ENCODE measurements around the gene F2R. TPM values are rescaled to one million over a fixed set of nuclear protein-coding genes. Genes with fewer than 3 reads are reported as not detected.

F2R gene
- polyA plus RNA-seq, 1 donor (not counting 4 experiments of a cell fraction or from before 2014, with no cell fraction given), result 56.8 TPM

DNA sequence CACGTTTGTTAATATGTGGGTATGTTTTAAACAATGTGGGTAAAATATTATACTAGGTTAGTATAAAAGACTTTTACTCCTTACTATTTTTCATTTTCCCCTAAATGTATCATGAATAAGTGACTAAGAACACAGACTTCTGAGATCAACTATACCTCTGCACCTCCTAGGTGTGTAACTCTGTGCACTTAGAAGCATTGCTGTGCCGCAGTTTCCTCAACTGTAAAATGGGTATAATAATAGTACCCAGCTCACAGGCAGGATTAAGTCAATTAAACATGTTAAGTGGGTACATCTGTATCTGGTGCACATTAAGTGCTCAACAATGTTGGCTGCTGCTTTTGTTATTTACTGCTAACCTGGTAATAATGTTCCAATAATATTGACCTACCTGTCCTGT lies 21.6 kb upstream of the F2R start:
- H3K9me3 ChIP-seq (ENCODE audit: control insufficient read depth, low read depth, low read length), result no peaks in the 10 kb centered on the region
- DNase-seq (ENCODE audit: low read depth, low spot score) (no peak), FAIRE-seq (no peak)
- H3K27ac ChIP-seq (ENCODE audit: control insufficient read depth, insufficient read depth, low read length), result no peak overlapping the region
- dilution Hi-C loops (cut with MboI; ENCODE audit: extremely low pct_ligation_motif_present, low sequenced_read_pairs), result no loop called here
- no peak overlapping the region for H3K4me3 ChIP-seq (ENCODE audit: control insufficient read depth in 2 of 3, extremely low read depth in 1 of 3, insufficient read depth in 2 of 3, low read depth in 1 of 3, low read length in 3 of 3)
- H2AFZ ChIP-seq (ENCODE audit: control insufficient read depth, low read length), result no peak overlapping the region
- no peaks in the 10 kb centered on the region for H3K36me3 ChIP-seq (ENCODE audit: control insufficient read depth in 2 of 2, extremely low read depth in 1 of 2, insufficient read depth in 2 of 2, low read length in 2 of 2)
- peaks cover 25% of the 10 kb centered on the region for H3K4me1 ChIP-seq (ENCODE audit: control insufficient read depth, extremely low read depth, insufficient read depth, low read length)
- H3K27me3 ChIP-seq (ENCODE audit: control insufficient read depth, extremely low read depth, insufficient read depth, low read length), result no peaks in the 10 kb centered on the region
- no peaks in the 10 kb centered on the region for H3K79me2 ChIP-seq (ENCODE audit: control insufficient read depth, insufficient read depth, low read length)
- TF ChIP-seq, protein P1, sequence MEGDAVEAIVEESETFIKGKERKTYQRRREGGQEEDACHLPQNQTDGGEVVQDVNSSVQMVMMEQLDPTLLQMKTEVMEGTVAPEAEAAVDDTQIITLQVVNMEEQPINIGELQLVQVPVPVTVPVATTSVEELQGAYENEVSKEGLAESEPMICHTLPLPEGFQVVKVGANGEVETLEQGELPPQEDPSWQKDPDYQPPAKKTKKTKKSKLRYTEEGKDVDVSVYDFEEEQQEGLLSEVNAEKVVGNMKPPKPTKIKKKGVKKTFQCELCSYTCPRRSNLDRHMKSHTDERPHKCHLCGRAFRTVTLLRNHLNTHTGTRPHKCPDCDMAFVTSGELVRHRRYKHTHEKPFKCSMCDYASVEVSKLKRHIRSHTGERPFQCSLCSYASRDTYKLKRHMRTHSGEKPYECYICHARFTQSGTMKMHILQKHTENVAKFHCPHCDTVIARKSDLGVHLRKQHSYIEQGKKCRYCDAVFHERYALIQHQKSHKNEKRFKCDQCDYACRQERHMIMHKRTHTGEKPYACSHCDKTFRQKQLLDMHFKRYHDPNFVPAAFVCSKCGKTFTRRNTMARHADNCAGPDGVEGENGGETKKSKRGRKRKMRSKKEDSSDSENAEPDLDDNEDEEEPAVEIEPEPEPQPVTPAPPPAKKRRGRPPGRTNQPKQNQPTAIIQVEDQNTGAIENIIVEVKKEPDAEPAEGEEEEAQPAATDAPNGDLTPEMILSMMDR (optimal IDR thresholded peaks at IDR 0.05 in 1 of 3, IDR thresholded peaks at IDR 0.05 in 1 of 3, conservative IDR thresholded peaks at IDR 0.05 in 1 of 3; ENCODE audit: extremely low read depth in 1 of 3, insufficient read depth in 2 of 3, low read length in 3 of 3), result no peak
- no peak for TF ChIP-seq EZH2 (IDR thresholded peaks at IDR 0.05; ENCODE audit: low read length)
- H4K20me1 ChIP-seq (ENCODE audit: control insufficient read depth, extremely low read depth, insufficient read depth, low read length), result no peaks in the 10 kb centered on the region
- no peaks in the 10 kb centered on the region for H3K9me1 ChIP-seq (ENCODE audit: control insufficient read depth, extremely low read depth, insufficient read depth, low read length)
- H3K4me2 ChIP-seq (ENCODE audit: control insufficient read depth, extremely low read depth, insufficient read depth, low read depth, low read length), result no peak overlapping the region
- H3K9ac ChIP-seq (ENCODE audit: control insufficient read depth, extremely low read depth, insufficient read depth, low read length), result no peak overlapping the region

DNA sequence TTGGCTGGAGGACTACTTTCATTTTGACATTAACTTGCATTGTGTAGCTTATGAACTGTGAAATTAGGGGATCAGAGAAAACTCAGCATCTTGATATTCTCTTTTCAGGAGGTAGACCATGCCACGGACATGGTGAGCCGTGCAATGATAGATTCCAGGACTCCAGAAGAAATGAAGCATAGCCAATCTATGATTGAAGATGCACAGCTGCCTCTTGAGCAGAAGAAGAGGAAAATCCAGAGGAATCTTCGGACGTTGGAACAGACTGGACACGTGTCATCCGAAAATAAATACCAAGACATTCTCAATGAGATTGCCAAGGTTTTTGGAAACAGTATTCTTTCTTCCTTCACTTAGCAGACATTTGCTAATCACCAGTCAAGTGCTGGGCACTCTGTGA lies 20.6 kb upstream of the F2R start:
- Histone ChIP-seq H3K27me3 (ENCODE audit: control insufficient read depth, extremely low read depth, insufficient read depth, low read length) (no peaks in the 10 kb centered on the region), H3K4me2 (ENCODE audit: control insufficient read depth, extremely low read depth, insufficient read depth, low read depth, low read length) (no peak overlapping the region), H3K9me3 (ENCODE audit: control insufficient read depth, low read depth, low read length) (no peaks in the 10 kb centered on the region), H3K9me1 (ENCODE audit: control insufficient read depth, extremely low read depth, insufficient read depth, low read length) (no peaks in the 10 kb centered on the region), H3K4me1 (ENCODE audit: control insufficient read depth, extremely low read depth, insufficient read depth, low read length) (peaks cover 15% of the 10 kb centered on the region), H4K20me1 (ENCODE audit: control insufficient read depth, extremely low read depth, insufficient read depth, low read length) (no peaks in the 10 kb centered on the region), H3K79me2 (ENCODE audit: control insufficient read depth, insufficient read depth, low read length) (no peaks in the 10 kb centered on the region), H3K9ac (ENCODE audit: control insufficient read depth, extremely low read depth, insufficient read depth, low read length) (no peak overlapping the region), H3K27ac (ENCODE audit: control insufficient read depth, insufficient read depth, low read length) (no peak overlapping the region), H2AFZ (ENCODE audit: control insufficient read depth, low read length) (no peak overlapping the region), H3K36me3 (ENCODE audit: control insufficient read depth in 2 of 2, extremely low read depth in 1 of 2, insufficient read depth in 2 of 2, low read length in 2 of 2) (no peaks in the 10 kb centered on the region), H3K4me3 (ENCODE audit: control insufficient read depth in 2 of 3, extremely low read depth in 1 of 3, insufficient read depth in 2 of 3, low read depth in 1 of 3, low read length in 3 of 3) (no peak overlapping the region)
- TF ChIP-seq, protein P1 (optimal IDR thresholded peaks at IDR 0.05 in 1 of 3, IDR thresholded peaks at IDR 0.05 in 1 of 3, conservative IDR thresholded peaks at IDR 0.05 in 1 of 3; ENCODE audit: extremely low read depth in 1 of 3, insufficient read depth in 2 of 3, low read length in 3 of 3), result no peak
- TF ChIP-seq EZH2 (IDR thresholded peaks at IDR 0.05; ENCODE audit: low read length), result no peak
- FAIRE-seq, result no peak
- DNase-seq (ENCODE audit: low read depth, low spot score), result no peak
- dilution Hi-C loops (cut with MboI; ENCODE audit: extremely low pct_ligation_motif_present, low sequenced_read_pairs), result no loop called here

Measured in keratinocyte (primary cell).